ENCODE results near the gene HEMGN.
"Not testable (repeated sequence)": the region's sequence is repeated elsewhere in the genome, so short reads cannot be mapped to it uniquely, and the experiment has no call there.

Gene HEMGN, protein sequence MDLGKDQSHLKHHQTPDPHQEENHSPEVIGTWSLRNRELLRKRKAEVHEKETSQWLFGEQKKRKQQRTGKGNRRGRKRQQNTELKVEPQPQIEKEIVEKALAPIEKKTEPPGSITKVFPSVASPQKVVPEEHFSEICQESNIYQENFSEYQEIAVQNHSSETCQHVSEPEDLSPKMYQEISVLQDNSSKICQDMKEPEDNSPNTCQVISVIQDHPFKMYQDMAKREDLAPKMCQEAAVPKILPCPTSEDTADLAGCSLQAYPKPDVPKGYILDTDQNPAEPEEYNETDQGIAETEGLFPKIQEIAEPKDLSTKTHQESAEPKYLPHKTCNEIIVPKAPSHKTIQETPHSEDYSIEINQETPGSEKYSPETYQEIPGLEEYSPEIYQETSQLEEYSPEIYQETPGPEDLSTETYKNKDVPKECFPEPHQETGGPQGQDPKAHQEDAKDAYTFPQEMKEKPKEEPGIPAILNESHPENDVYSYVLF

GRCh38 chr9:97938081-97938644 is at the start of gene HEMGN:
Gene HEMGN (minus strand): TSS chr9:97938172. CDS start chr9:97938136, 36 bp downstream.
- DNase-seq (ENCODE audit: low read depth in 4 of 4, low spot score in 1 of 4): peak in 1 of 4 experiments; percentile 12

GRCh38 chr9:97987487-97987886 is 49.5 kb upstream of the HEMGN start:
- no peak for DNase-seq (ENCODE audit: low read depth in 4 of 4, low spot score in 1 of 4)

DNA sequence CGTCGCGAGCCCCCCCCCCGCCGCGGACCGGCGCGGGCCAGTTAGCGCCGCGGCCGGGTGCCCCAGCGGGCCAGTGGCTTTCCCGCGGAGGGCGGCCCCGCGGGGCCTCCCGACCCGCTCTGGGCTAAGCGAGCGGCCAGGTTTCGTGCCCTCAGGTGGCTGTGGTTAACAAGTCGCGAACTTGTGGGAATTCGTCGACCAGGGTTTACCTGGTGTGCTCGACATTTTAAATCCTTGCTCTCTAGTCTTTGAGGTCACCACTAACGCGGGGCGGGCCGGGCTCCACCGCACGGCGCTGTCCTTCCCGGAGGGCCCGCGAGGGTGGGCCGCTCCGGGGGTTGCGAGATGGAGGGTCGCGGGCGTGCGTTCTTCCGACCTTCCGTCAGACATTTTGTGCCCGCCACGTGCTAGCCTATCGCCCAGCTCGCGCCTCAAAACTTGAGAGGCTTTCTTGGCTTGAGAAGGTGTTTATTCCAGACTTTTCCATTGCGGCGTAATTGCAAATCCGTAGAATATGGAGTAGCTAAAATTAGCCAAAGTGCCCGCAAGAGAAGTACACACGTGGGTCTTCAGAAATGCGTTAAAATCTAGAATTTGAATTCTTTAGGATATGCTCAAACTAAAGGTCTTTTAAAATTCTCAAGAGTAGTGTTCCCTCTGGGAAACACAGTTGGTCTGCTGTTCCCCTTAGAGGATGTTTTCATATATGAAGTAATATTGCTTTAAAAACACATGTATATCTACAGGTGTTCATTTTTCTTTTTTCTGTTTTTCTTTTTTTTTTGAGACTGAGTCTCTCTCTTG is 47.3 kb upstream of the HEMGN start:
- DNase-seq (ENCODE audit: low read depth in 4 of 4, low spot score in 1 of 4): peak in 2 of 4 experiments; percentile 21 to 26

DNA sequence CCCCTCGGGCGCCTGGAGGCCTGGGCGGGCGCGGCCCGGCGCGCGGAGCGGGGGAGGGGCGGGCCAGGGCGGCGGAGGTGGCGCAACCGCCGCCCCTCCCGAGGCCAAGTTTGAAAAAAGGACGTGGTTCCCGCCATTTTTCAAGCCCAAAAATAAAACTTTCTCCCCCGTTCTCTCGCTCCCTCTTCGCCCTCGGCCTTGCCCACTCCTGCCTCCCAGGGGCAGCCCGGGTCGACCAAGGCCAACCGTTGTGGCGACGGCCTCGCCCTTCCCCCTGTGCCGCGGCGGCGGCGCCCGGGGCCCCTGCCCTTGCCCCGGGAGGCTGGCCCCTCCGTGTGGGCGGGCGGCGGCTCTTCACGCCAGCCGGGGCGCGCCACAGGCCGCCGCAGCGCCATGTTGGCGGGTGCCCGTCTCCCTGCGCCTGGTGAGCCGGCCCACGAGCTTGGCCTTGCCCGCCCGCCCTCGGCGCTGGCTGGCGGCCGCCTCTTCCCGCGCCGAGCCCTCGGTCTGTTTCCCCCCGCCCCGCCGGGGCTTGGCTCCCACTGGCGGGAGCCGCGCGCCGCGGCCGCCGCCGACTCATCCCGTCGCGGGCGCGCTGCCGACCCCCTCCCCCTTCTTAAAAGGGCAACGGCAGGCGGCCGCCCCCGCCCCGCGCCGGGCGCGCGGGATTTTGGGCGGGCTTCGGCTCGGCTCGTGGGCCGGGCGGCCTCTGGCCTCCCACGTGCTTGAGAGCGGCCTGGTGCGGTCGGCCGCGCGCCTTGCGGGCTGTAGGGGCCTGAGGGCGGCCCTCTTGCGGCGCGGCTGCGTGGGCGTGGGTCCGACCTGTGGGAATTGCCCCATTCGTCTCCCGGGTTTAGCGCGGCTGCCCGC is 46.5 kb upstream of the HEMGN start:
- peak; percentile 55 to 79 (median 62) for DNase-seq (ENCODE audit: low read depth in 4 of 4, low spot score in 1 of 4)

- DNase-seq (ENCODE audit: low read depth in 4 of 4, low spot score in 1 of 4): peak in 2 of 4 experiments; percentile 38 to 41
Observed at GRCh38 chr9:97983589-97984187, 45.7 kb upstream of the HEMGN start.

DNA sequence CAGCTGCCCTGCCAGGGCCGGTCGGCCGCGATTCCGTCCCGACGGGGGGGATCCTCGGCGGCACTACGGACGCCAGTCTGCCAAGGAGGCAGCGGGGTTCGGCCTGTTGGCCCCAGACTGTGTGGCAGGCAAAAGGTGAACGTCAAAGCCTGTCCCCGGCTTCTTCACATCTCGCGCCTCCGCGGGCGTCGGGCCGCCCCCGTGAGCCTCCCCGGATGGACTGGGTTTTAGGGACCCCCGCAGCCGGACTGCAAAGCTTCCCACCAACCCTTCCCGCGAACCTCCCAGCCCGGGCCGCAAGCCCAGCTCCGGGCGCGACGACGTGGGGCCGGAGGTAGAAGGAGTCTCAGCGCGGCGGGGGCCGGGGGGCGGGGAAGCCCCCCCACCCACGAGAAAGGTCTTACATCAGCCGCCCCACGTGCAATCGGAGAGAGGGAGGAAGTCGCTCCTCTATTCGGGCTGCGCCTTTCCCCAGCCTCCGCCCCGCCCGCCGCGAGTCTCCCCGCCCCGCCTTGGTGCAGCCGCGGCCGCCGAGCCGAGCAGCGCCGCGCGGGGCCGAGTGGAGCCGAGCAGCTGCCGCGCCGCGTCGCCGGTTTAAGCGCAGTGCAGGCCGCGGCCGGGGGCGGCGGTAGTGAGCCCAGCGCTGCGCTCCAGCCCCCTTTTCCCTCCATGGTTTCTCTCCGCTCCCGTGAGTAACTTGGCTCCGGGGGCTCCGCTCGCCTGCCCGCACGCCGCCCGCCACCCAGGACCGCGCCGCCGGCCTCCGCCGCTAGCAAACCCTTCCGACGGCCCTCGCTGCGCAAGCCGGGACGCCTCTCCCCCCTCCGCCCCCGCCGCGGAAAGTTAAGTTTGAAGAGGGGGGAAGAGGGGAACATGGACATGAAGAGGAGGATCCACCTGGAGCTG is 45.0 kb upstream of the HEMGN start, which contains the start of gene ANP32B:
ANP32B (plus strand) TSS at position 659 of the 906 bp plus-strand sequence; CDS start at position 874, 215 bp downstream.
- DNase-seq (ENCODE audit: low read depth in 4 of 4, low spot score in 1 of 4): peak; percentile 87 to 94 (median 93)

DNA sequence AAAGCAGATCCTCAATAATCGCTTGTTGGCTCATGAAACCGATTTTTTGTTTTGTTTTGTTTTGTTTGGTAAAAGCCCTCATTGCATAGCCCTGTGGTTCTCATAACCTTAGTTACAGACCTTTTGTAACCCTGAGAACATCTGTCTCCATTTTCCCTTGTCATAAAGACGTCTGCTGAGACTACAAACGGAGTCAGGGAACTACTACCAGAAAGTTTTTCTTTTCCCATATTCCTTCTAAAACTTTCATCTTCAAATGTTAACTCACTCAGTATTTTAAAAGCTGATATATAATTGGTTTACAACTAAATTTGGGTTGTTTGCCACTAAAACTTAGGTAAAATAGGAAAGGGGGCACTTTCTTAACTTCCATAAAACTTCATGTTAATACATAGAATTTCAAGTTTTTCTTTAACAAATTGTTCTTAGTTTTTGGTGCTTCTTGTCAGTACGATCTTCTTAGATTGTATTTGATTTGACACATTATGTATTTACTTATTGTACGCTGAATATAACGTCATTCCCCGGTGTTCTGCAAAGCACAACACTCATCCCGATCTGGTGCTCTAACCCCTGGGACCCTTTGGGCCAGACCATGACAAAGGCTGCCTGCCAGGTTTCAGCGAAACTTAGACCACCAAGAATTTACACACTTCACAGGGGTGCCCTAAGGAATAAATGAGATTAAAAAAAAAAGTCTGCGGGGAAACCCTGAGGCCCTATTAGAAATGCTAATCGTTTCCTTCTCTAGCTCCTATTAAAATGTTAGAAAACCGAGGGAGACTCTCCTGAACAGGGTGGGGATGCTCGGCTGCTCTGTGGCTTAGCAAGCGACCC is 44.1 kb upstream of the HEMGN start:
- DNase-seq (ENCODE audit: low read depth in 4 of 4, low spot score in 1 of 4): no peak

DNA sequence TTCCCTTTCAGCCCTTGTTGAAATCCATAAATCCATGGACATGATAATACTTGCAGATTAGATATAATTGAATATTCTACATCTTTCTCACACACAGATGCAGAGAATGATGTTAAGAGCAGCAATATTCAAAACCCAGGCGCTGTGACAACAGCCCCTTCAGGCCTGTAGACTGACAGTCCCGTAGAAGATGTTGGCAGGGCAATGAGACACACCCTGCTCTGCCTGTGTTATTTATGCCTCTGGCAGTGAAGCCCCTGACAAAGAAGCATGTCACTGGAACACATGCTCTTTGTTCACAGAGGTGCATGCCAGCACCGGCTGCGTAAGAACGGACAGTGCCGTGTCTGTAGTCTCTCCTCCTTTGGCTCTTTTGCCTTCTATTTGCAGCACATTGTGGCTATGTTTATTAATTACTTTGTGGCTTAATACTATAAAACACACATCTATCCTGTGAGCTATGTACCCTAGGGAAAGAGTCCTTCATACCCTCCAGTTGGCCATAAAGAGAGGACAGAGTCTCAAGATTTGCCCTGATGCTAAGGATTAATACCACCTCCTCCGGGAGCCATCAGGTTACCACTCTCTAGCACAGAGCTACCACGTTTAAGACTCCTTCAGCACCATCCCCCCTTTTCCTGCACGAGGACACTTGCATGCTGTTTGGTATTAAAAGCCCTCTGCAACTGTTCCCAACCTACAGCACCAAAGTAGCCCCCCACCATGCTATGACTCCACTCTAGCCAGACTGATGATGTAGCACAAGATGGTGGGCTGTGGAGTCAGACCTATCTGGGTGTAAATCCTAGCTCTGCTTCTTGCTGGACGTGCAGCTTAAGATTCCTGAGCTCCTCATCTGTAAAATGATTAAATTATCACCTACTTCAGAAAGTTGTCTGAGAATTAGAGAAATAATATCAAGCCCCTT is 43.2 kb upstream of the HEMGN start:
- no peak for DNase-seq (ENCODE audit: low read depth in 4 of 4, low spot score in 1 of 4)

- no peak for DNase-seq (ENCODE audit: low read depth in 4 of 4, low spot score in 1 of 4)
Observed at GRCh38 chr9:97980479-97980803, 42.5 kb upstream of the HEMGN start.

DNA sequence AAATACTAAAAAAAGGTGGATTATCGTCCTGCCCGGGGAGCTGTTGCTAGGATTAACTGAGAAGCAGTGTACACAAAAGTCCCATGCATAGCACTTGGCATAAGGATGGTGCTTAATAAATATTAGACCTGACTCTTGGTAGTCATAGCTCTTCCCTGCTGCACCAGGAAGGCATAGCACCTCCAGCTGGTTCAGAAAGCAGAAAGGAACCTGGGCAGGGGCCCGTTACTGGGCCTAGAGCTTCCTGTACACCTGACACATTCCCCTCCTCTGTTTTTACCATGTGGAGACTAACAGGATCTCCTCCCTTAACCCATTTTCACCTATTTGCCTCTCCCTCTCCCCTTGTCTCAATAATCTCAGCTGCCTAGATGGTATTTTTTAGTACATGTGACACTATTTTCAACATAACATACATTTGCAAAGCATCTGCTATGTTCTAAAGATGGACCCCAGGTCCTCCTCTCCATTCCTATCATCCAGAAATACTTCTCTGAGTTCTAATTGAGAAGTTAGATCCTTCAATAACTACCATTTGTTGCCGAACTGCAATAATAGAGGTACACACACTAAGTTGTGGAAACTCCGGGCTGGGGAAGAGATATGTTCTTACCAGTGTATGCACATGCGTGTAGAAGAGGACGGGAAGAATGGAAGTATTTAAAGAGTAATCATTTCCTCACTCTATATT is 42.0 kb upstream of the HEMGN start:
- no peak for DNase-seq (ENCODE audit: low read depth in 4 of 4, low spot score in 1 of 4)

- no peak for DNase-seq (ENCODE audit: low read depth in 4 of 4, low spot score in 1 of 4)
Observed at GRCh38 chr9:97978371-97979130, 40.6 kb upstream of the HEMGN start.

DNA sequence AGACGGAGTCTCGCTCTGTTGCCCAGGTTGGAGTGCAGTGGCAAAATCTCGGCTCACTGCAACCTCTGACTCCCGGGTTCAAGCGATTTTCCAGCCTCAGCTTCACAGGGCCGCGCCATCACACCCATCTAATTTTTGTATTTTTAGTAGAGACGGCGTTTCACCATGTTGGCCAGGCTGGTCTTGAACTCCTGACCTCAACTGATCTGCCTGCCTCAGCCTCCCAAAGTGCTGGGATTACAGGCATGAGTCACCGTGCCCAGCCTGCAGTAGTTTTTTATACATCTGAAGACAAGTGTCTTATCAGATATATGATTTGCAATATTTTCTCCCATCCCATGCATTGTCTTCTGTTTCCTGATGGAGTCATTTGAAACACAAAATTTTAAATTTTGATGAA is 38.7 kb upstream of the HEMGN start:
- DNase-seq (ENCODE audit: low read depth in 4 of 4, low spot score in 1 of 4): not testable (repeated sequence)

DNA sequence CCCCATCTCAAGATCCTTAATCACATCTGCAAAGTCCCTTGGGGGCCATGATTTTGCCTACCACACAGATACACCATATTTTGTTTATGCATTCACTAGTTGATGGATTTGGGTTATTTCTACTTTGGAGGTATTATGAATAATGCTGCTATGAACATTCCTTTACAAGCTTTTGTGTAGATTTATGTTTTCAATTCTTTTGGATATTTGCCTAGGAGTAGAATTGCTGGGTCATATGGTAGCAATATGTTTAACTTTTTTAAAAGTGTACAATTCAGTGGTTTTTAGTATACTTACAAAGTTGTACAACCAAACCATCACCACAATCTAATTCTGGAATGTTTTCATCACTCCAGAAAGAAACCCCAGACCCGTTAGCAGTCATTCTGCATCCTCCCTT is 37.4 kb upstream of the HEMGN start:
- no peak for DNase-seq (ENCODE audit: low read depth in 4 of 4, low spot score in 1 of 4)

DNA sequence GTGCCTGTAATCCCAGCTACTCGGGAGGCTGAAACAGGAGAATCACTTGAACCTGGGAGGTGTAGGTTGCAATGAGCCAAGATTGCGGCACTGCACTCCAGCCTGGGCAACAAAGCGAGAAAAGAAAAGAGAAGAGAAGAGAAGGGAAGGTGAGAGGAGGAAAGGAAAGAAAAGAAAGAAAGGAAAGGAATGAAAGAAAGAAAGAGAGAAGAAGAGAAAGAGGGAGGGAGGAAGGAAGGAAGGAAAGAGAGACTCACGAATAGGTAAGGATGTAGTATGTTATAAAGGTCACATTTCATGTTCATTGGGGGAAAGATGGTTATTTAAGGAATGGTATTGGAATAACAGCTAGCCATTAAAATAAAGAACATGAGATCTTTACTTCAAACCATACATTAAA is 34.8 kb upstream of the HEMGN start:
- no peak for DNase-seq (ENCODE audit: low read depth in 4 of 4, low spot score in 1 of 4)

DNA sequence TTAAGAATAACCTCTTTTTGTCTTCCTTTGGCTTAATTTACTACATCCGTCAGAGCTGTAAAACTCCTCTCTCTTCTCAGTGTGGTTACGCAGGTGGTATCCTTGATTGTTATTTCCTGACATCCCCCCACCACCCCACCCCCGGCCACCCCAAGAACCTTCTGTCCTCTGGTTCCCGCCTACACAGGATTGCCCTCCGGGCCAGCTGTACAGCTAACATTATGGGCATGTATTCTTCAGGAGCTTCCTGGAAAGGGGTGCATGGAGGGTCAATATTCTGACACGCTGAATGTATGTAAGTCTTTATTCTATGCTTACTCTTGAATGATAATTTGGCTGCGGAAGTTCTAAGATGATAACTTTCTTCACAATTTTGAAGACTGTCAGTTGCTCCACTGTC is 32.2 kb upstream of the HEMGN start:
- DNase-seq (ENCODE audit: low read depth in 4 of 4, low spot score in 1 of 4): no peak

DNA sequence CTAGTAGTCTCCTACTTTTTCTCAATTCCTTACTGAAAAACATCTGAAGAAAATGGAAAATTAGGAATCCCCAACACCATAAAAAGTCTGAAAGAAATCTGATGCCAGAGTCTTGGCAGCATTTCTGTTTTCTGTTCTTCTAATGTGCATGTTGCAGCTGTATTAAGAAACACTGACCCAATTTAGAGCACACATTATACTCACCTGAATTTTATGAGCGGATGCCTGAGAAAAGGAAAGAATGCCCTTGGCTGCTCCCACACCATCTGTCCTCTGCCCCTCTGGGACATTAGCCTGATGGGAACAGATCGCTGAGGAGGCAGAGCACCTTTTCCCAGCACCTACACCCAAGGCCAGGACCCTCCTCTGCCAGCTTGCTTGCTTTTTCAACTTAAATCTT is 31.0 kb upstream of the HEMGN start:
- DNase-seq (ENCODE audit: low read depth in 4 of 4, low spot score in 1 of 4): no peak

All from stimulated activated CD4-positive, alpha-beta T cell treated with anti-CD3 and anti-CD28 coated beads, Interleukin-1b, Interleukin-23, amount 100 ng/mL, for 24 hours (primary cell).